DOHH2 (cell line): Measurements from ENCODE around the gene ATP2B2.

Experiments
- EZH2phosphoT487 ChIP-seq: fragments of 200-600 bp; sonication (generic); IDR thresholded peaks from 2 replicates; pipeline ENCODE4 v1.6.1; 2017; ENCODE audit warnings: borderline replicate concordance, mild to moderate bottlenecking, antibody characterized with exemption, low read length, moderate library complexity, mixed read lengths
- TF ChIP-seq, protein P1 (sequence below): fragments of 200-600 bp; sonication (generic); IDR thresholded peaks from one replicate; pipeline ENCODE4 v1.5.1; 2014; ENCODE audit warnings: antibody characterized with exemption, mild to moderate bottlenecking, low read depth, low read length; ENCODE audit not compliant: poor library complexity, severe bottlenecking

DNA sequence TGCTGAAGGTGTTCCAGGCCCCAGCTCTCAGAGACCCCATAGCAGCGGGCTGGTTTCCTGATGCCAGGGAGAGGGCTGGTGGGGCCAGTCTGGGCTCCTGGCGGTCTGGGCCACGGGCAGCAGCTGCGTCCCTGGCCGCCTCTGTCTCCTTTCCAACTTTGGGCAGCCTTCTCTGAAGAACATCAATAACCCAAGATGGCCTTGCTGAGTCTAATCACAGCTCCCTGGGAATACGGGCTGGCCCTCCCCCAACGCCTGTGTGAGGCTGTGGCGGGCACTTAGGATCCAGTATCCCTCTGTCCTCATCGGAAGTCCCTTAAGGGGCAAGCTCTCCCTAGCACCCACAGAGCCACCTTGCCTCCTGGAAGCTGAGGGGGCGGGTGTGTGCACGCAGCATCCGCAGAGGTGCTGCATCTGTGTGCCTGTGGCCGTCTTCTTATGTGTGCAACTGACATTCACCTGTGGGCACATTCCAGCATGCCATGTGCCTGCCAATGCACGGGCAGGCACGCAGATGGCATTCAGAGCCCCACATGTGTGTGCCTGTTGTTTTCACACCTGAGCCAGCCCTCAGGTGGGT lies 2.1 kb downstream of the ATP2B2 start:
- TF ChIP-seq, protein P1, sequence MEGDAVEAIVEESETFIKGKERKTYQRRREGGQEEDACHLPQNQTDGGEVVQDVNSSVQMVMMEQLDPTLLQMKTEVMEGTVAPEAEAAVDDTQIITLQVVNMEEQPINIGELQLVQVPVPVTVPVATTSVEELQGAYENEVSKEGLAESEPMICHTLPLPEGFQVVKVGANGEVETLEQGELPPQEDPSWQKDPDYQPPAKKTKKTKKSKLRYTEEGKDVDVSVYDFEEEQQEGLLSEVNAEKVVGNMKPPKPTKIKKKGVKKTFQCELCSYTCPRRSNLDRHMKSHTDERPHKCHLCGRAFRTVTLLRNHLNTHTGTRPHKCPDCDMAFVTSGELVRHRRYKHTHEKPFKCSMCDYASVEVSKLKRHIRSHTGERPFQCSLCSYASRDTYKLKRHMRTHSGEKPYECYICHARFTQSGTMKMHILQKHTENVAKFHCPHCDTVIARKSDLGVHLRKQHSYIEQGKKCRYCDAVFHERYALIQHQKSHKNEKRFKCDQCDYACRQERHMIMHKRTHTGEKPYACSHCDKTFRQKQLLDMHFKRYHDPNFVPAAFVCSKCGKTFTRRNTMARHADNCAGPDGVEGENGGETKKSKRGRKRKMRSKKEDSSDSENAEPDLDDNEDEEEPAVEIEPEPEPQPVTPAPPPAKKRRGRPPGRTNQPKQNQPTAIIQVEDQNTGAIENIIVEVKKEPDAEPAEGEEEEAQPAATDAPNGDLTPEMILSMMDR = no peak
- TF ChIP-seq EZH2phosphoT487 = no peak
